Measurements from ENCODE around the gene MRPL51. TPM values are rescaled to one million over a fixed set of nuclear protein-coding genes. Genes with fewer than 3 reads are reported as not detected.

MRPL51 gene
- total and polyA plus RNA-seq, 2 donors (not counting 3 experiments of a cell fraction or from before 2014, with no cell fraction given) = 147 to 273 TPM

DNA sequence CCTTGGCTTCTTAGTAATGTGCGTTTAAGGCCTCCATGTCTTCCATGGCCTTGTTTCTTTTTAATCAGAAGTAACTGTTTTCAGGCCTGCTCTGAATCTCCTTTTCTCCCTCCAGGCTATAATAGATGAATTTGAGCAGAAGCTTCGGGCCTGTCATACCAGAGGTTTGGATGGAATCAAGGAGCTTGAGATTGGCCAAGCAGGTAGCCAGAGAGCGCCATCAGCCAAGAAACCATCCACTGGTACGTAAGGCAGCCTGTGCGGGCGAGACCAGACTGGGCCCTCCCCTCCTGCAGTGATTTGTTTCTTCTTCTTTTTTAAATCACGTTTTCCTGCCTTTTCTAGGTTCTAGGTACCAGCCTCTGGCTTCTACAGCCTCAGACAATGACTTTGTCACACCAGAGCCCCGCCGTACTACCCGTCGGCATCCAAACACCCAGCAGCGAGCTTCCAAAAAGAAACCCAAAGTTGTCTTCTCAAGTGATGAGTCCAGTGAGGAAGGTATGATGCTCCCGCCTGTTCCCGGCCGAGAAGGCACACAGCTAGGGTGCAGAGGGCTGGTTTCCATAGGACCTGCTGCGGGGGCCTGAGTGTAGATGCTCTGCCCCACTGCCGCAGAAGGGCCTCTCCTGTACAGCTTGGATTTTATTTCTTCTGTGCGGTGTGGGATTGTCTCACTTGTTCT is 37.7 kb upstream of the MRPL51 start:
- intact Hi-C loops (cut with micrococcal nuclease) = no loop called here
- Histone ChIP-seq H3K9me3 (replicated peaks; ENCODE audit: control insufficient read depth, insufficient read depth, low read length) (no peaks in the 10 kb centered on the region), H3K36me3 (ENCODE audit: control insufficient read depth in 2 of 2, extremely low read depth in 1 of 2, insufficient read depth in 2 of 2, low read length in 2 of 2) (peaks cover 23 to 35% of the 10 kb centered on the region in 2 experiments), H3K27me3 (ENCODE audit: control insufficient read depth in 2 of 2, insufficient read depth in 2 of 2, low read length in 2 of 2) (no peaks in the 10 kb centered on the region), H3K79me2 (ENCODE audit: control insufficient read depth, insufficient read depth, low read length) (peaks cover 14% of the 10 kb centered on the region), H3K9me1 (replicated peaks; ENCODE audit: control insufficient read depth, extremely low read depth, insufficient read depth, low read length) (no peaks in the 10 kb centered on the region), H3K9ac (replicated peaks; ENCODE audit: extremely low read depth, insufficient read depth, low read length) (no peak overlapping the region), H2AFZ (ENCODE audit: low read depth, low read length) (no peak overlapping the region), H3K4me3 (replicated peaks in 1 of 3; ENCODE audit: insufficient read depth in 1 of 3, low read depth in 1 of 3, low read length in 3 of 3) (no peak overlapping the region), H4K20me1 (replicated peaks; ENCODE audit: control insufficient read depth, extremely low read depth, insufficient read depth, low read length) (no peaks in the 10 kb centered on the region), H3K27ac (ENCODE audit: insufficient read depth, low read depth, low read length) (no peak overlapping the region), H3K4me2 (ENCODE audit: insufficient read depth, low read length) (no peak overlapping the region), H3K4me1 (ENCODE audit: control insufficient read depth, extremely low read depth, insufficient read depth, low read length) (peaks cover 17% of the 10 kb centered on the region)
- FAIRE-seq (no peak), DNase-seq (ENCODE audit: low read depth, low spot score) (no peak)
- dilution Hi-C loops (cut with MboI; ENCODE audit: extremely low pct_ligation_motif_present, low sequenced_read_pairs) = no loop called here
- TF ChIP-seq, protein P1, sequence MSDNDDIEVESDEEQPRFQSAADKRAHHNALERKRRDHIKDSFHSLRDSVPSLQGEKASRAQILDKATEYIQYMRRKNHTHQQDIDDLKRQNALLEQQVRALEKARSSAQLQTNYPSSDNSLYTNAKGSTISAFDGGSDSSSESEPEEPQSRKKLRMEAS (IDR thresholded peaks at IDR 0.05; ENCODE audit: insufficient read depth, insufficient read length) = no peak
- TF ChIP-seq GATA2 (IDR thresholded peaks at IDR 0.05; ENCODE audit: insufficient read depth, insufficient read length, low read depth, low read length) = no peak
- TF ChIP-seq POLR2A (IDR thresholded peaks at IDR 0.05; ENCODE audit: low read depth, low read length) = no peak
- TF ChIP-seq, protein P2, sequence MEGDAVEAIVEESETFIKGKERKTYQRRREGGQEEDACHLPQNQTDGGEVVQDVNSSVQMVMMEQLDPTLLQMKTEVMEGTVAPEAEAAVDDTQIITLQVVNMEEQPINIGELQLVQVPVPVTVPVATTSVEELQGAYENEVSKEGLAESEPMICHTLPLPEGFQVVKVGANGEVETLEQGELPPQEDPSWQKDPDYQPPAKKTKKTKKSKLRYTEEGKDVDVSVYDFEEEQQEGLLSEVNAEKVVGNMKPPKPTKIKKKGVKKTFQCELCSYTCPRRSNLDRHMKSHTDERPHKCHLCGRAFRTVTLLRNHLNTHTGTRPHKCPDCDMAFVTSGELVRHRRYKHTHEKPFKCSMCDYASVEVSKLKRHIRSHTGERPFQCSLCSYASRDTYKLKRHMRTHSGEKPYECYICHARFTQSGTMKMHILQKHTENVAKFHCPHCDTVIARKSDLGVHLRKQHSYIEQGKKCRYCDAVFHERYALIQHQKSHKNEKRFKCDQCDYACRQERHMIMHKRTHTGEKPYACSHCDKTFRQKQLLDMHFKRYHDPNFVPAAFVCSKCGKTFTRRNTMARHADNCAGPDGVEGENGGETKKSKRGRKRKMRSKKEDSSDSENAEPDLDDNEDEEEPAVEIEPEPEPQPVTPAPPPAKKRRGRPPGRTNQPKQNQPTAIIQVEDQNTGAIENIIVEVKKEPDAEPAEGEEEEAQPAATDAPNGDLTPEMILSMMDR (IDR thresholded peaks at IDR 0.05; ENCODE audit: extremely low read depth in 1 of 2, insufficient read depth in 1 of 2, low read depth in 1 of 2, low read length in 2 of 2) = no peak
- TF ChIP-seq POLR2AphosphoS5 (IDR thresholded peaks at IDR 0.05; ENCODE audit: insufficient read depth, low read depth, low read length) = no peak
- no peak for TF ChIP-seq EZH2 (IDR thresholded peaks at IDR 0.05; ENCODE audit: borderline replicate concordance, low read depth, low read length, severe bottlenecking)
- no peak for TF ChIP-seq JUN (IDR thresholded peaks at IDR 0.05; ENCODE audit: borderline replicate concordance, insufficient read depth, insufficient read length, low read depth)
- no peak for TF ChIP-seq MYC (IDR thresholded peaks at IDR 0.05; ENCODE audit: low read depth, low read length)
- no peak for TF ChIP-seq FOS (IDR thresholded peaks at IDR 0.05; ENCODE audit: borderline replicate concordance, insufficient read depth, low read length)
- ChIA-PET POLR2A (no interaction called here), CTCF (no interaction called here)
- no TSS peak for BruUV-seq (replicated peaks)

All from endothelial cell of umbilical vein (primary cell).